ENCODE measurements around the gene GOLGA8T.
A peak's percentile ranks its signal among the peaks of the same experiment; 100 is the strongest.
"Not testable (repeated sequence)": the region's sequence is repeated elsewhere in the genome, so short reads cannot be mapped to it uniquely, and the experiment has no call there.

GOLGA8T gene, protein sequence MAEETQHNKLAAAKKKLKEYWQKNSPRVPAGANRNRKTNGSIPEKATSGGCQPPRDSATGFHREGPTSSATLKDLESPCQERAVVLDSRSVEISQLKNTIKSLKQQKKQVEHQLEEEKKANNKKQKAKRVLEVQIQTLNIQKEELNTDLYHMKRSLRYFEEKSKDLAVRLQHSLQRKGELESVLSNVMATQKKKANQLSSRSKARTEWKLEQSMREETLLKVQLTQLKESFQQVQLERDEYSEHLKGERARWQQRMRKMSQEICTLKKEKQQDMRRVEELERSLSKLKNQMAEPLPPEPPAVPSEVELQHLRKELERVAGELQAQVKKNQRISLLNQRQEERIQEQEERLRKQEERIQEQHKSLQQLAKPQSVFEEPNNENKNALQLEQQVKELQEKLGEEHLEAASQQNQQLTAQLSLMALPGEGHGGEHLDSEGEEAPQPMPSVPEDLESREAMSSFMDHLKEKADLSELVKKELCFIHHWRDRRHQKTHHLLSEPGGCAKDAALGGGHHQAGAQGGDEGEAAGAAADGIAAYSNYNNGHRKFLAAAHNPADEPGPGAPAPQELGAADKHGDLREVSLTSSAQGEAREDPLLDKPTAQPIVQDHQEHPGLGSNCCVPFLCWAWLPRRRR

DNA sequence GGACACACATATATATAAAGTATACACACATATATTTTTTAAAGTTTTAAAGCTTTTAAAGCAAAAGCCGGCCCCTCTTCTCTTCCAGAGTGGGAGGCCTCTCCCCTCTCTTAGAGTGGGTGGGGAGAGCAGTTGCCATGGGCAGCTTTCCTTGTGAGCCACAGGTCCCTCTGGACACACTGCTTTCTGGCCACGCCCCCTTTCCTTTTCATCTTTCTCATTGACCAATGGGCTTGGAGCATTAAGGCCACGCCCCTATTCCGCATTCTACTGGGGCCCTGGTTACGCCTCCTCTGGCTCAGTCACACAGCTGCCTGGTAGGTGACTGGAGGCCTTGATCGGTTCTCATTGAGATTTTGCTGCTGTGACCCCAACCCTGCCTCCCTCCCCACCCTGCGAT is at the start of gene GOLGA8T:
Gene GOLGA8T, plus strand, starts transcription at position 301 of the 400 bp plus-strand sequence. Its CDS starts 98 bp downstream, at position 399.
- not testable (repeated sequence) for H3K4me1 Mint-ChIP-seq, H3K4me3 Mint-ChIP-seq, H3K27ac Mint-ChIP-seq, ATAC-seq, H3K9me3 Mint-ChIP-seq, H3K27me3 Mint-ChIP-seq, H3K36me3 Mint-ChIP-seq

DNA sequence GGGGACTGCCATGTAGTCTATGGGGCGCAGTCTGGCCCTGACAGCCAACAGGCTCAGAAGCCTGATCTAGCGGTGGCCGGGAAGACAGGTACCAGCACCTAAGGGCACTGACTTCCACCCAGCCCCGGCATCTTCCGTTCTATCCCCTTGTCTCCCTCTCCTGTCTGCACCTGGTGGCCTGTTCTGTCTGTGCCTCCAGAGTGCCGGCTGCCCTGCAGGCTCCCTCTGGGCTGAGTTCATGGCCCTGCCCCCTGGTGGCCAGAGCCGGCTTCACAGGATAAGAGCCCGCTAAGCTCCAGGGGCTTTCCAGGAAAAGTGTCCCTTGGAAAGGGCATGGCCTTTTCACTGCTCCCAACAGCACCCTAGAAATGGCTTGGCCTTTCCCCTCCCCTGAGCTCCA is 37.0 kb upstream of the GOLGA8T start:
- not testable (repeated sequence) for H3K4me3 Mint-ChIP-seq, H3K27ac Mint-ChIP-seq, H3K36me3 Mint-ChIP-seq, H3K27me3 Mint-ChIP-seq, H3K4me1 Mint-ChIP-seq, H3K9me3 Mint-ChIP-seq
- ATAC-seq = peak; percentile 75

DNA sequence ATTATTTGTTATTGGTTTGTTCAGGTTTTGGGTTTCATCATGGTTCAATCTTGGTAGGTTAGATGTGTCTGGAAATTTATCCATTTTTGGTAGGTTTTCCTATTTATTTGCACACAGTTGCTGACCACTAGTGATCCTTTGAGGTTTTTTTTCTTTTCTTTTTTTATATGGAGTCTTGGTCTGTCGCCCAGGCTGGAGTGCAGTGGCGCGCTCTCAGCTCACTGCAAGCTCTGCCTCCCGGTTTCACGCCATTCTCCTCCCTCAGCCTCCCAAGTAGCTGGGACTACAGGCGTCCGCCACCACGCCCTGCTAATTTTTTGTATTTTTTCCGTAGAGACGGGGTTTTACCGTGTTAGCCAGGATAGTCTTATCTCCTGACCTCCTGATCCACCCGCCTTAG is 32.0 kb upstream of the GOLGA8T start:
- ATAC-seq, H3K9me3 Mint-ChIP-seq, H3K27ac Mint-ChIP-seq, H3K36me3 Mint-ChIP-seq, H3K4me1 Mint-ChIP-seq, H3K27me3 Mint-ChIP-seq, H3K4me3 Mint-ChIP-seq: not testable (repeated sequence)

DNA sequence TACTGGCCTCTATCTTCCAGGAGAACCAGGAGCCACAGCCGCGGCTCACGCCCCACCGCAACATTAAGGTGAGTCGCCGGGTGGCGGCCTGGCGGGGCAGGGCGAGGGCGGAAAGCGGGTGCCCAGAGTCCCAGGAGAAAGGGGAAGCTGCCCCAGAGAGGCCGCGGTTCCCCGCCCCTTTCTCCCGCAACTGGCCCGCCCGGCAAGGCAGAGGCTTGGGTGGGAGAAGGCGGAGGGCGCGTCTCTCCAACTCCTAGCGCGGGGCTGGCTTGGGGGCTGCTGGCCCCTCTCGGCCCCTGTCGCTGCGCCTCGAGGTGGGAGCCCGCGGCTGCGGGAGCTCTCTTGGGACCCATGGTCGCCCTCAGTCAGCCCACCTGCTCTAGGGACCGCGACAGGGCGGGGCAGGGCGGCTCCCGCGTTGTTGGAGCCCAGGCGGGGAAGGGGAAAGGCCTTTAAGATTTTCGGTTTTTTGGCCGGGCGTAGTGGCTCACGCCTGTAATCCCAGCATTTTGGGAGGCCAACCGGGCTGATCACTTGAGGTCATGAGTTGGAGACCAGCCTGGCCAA is 30.8 kb upstream of the GOLGA8T start:
- H3K36me3 Mint-ChIP-seq, H3K27ac Mint-ChIP-seq, H3K4me1 Mint-ChIP-seq, H3K4me3 Mint-ChIP-seq, H3K9me3 Mint-ChIP-seq, H3K27me3 Mint-ChIP-seq: not testable (repeated sequence)
- ATAC-seq = peak; percentile 76

DNA sequence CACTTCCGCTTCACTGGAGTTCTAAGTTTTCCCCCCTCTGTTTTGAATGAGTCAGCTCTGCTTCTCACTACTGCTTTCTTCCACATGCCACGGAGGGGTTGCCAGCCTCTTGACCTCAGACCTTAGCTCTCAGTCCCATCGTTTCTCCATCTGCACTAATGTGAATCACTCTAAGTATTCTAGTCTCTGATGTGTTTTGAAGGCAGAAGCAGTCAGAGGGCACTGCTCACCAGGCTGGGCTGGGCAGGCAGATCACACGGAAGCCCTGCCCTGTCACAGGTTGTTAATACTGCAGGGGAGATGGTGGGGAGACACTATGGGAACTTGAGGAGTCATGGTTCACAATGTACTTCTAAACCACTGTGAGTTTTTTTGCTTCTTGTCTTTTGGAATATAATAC is 24.3 kb upstream of the GOLGA8T start:
- not testable (repeated sequence) for H3K36me3 Mint-ChIP-seq, ATAC-seq, H3K27me3 Mint-ChIP-seq, H3K9me3 Mint-ChIP-seq, H3K4me1 Mint-ChIP-seq, H3K27ac Mint-ChIP-seq, H3K4me3 Mint-ChIP-seq

DNA sequence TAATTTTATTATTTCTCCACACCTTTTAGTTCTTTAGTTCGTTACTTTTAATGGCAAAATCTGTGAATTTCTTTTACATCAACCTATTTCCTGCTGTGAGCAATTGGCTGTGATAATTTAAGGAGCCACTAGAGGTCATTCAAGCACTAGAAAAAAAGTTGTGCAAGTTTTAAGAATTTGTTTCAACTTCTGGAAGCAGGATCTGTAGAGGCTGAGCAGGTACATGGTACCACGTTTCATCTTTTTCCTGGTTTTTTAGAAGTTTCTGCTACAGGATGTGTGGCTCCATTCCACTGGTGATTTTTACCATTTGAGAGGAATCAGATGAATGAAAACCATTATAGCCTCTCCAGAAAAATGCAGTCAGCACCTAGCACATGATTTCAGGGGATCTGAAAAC is 4.8 kb upstream of the GOLGA8T start:
- H3K36me3 Mint-ChIP-seq, H3K4me1 Mint-ChIP-seq, H3K4me3 Mint-ChIP-seq, ATAC-seq, H3K9me3 Mint-ChIP-seq, H3K27me3 Mint-ChIP-seq, H3K27ac Mint-ChIP-seq: not testable (repeated sequence)

DNA sequence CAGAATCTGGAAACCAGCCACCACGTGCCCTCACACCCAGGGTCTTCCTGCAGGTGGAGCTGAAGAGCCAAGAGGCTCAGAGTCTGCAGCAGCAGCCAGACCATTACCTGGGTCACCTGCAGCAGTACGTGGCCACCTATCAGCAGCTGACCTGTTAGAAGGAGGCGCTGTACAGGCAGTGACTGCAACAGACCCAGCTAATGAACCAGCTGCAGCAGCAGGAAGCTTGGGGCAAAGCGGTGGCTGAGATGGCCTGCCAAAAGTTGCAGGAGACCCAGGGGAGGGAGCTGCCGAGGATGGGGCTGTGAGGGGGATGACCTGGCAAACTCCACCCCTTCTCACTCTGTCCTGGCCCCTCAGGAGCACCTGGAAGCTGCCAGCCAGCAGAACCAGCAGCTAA is 8.4 kb downstream of the GOLGA8T start:
- not testable (repeated sequence) for H3K27me3 Mint-ChIP-seq, H3K4me1 Mint-ChIP-seq, ATAC-seq, H3K27ac Mint-ChIP-seq, H3K36me3 Mint-ChIP-seq, H3K4me3 Mint-ChIP-seq, H3K9me3 Mint-ChIP-seq

DNA sequence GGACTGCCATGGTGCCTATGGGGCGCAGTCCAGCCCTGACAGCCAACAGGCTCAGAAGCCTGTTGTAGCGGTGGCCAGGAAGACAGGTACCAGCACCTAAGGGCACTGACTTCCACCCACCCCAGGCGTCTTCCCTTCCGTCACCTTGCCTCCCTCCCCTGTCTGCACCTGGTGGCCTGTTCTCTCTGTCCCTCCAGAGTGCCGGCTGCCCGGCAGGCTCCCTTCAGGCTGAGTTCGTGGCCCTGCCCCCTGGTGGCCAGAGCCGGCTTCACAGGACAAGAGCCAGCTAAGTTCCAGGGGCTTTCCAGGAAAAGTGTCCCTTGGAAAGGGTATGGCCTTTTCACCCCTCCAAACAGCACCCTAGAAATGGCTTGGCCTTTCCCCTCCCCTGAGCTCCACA is 15.0 kb downstream of the GOLGA8T start:
- H3K4me3 Mint-ChIP-seq, H3K27me3 Mint-ChIP-seq, ATAC-seq, H3K4me1 Mint-ChIP-seq, H3K36me3 Mint-ChIP-seq, H3K9me3 Mint-ChIP-seq, H3K27ac Mint-ChIP-seq: not testable (repeated sequence)

DNA sequence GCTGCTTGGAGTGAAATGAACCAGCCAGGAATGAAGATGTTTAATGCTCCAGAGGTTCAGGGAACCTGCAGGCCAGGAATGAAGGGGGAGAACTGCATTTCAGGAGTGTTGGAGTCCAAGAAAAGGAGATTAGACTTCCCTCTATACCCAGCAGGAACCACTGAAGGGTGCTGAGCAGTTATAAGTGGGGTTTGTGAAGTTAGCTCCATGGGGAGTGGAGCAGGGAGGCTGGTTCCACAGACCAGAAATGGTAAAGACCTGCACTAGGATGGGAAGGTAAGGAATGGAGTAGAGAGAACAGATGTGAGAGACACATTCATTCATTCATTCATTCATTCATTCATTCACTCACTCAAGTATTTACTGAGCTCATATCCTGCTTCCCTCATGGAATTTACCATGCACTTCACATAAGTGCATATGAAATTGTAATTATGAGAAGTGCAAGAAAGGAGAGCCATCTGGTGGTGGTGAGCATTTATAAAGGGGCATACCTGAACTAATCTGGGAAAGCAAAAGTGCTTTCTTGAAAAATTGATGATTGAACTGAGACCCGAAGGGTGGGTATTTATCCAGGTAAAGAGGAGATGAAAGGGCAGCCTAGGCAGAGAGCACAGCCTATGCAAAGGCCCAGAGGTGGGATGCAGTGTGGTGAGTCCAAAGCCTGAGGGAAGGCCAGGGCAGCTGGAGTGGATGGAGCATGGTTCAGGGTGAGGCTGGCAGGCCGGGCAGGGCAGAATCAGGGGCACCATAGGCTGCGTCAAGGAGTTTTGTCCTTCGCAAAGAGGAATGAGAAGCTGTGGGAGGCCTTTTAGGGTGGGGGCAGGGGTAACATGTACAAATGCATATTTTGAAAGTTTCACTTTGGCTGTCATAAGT is 27.9 kb downstream of the GOLGA8T start:
- not testable (repeated sequence) for H3K9me3 Mint-ChIP-seq, H3K4me1 Mint-ChIP-seq, H3K27me3 Mint-ChIP-seq, H3K4me3 Mint-ChIP-seq, ATAC-seq, H3K36me3 Mint-ChIP-seq, H3K27ac Mint-ChIP-seq

DNA sequence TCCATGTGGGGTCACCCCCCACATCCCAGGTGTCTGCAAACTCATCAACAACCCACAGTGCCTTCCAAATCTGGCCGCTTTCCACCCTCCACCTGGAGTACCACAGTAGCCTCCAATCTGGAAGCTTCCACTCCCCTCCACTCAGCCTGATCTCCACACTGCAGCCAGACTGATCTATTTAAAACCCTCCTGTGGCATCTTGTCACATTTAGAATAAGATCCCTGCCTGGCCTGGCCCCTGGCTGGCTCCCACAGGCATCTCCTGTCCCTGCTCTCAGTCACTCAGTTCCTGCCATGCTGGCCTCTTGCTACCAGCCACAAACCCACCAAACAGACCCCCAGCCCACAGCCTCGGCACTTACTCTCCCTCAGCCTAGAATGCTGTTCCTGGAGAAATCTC is 28.9 kb downstream of the GOLGA8T start:
- not testable (repeated sequence) for H3K36me3 Mint-ChIP-seq, ATAC-seq, H3K27ac Mint-ChIP-seq, H3K4me3 Mint-ChIP-seq, H3K27me3 Mint-ChIP-seq, H3K4me1 Mint-ChIP-seq, H3K9me3 Mint-ChIP-seq

DNA sequence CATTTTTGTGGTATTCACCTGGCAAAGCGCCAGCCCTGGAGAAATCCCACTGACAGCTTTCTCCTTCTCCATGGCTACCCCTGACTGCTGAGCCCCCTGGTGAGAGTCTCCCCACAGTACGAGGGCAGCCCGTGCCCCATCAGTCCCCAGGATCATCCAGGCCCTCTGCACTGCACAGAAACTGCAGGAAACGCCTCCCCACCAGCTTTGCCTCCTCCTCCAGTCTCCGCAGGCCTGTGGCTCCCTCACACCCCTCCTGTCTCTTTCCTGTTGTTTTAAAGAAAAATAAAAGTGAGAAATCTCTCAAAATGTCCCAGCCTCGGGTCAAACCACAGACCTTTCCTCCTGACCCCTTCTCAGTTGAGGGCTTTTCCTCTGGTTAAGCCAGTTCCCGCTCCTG is 29.4 kb downstream of the GOLGA8T start:
- not testable (repeated sequence) for H3K36me3 Mint-ChIP-seq, H3K27me3 Mint-ChIP-seq, ATAC-seq, H3K4me3 Mint-ChIP-seq, H3K9me3 Mint-ChIP-seq, H3K27ac Mint-ChIP-seq, H3K4me1 Mint-ChIP-seq

DNA sequence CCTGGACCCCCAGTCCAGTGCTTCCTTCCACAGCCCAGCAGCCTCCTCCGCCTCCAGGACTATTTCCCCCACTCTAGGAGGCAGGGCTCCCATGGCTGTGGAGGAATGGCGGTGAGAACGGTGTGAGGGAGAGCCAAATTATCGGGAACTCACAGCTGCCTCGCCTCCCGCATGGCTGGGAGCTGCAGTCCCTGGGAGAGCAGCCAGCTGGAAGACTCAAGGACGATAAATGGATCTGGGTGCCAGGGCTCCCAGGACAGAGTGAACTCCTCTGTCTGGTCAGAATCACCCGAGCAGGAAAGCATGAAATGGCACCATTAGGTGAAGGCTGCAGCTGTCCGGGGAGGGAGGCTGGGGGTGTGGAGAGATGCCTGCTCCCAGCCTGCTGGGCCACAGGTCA is 32.6 kb downstream of the GOLGA8T start:
- H3K27me3 Mint-ChIP-seq, H3K36me3 Mint-ChIP-seq, ATAC-seq, H3K9me3 Mint-ChIP-seq, H3K4me3 Mint-ChIP-seq, H3K27ac Mint-ChIP-seq, H3K4me1 Mint-ChIP-seq: not testable (repeated sequence)

DNA sequence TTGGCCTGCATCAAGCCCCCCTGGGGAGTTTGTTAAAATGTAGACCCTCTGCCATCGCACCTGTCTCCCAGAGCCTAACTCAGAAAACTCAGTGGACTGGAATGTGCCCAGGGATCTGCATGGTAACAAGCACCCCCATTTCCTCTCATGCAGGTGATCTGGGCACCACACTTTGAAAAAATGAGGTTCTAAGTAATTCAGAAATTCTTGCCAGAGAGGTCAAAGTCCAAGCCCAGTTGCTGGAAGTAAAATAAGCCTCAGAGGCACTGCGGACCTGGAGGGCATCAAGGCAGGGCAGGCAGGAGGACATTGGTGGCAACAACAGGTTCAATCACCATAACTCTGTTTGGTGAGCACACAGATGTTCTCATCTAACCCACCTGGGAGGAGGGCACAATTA is 33.0 kb downstream of the GOLGA8T start:
- H3K4me3 Mint-ChIP-seq, H3K27ac Mint-ChIP-seq, H3K4me1 Mint-ChIP-seq, ATAC-seq, H3K9me3 Mint-ChIP-seq, H3K27me3 Mint-ChIP-seq, H3K36me3 Mint-ChIP-seq: not testable (repeated sequence)

DNA sequence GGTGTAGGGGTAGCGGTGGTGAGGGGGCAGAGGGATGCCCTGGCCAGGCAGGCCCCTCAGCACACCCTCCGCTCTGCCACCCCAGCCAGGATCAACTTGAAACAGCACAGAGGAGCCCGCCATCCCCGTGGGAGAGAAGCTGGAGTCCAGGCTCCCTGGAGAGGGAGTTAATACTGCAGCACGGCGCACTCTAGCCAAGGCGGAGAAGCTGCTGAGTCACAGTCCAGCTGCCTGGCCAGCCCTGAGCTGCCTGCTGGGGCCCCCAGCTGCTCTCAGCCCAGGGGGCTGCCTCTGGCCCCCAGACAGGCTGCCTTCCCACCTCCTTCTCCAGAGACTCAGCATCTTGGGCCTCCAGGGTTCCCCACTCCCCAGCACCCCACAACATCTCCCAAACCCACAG is 36.6 kb downstream of the GOLGA8T start:
- H3K4me1 Mint-ChIP-seq, ATAC-seq, H3K9me3 Mint-ChIP-seq, H3K27me3 Mint-ChIP-seq, H3K27ac Mint-ChIP-seq, H3K4me3 Mint-ChIP-seq, H3K36me3 Mint-ChIP-seq: not testable (repeated sequence)

DNA sequence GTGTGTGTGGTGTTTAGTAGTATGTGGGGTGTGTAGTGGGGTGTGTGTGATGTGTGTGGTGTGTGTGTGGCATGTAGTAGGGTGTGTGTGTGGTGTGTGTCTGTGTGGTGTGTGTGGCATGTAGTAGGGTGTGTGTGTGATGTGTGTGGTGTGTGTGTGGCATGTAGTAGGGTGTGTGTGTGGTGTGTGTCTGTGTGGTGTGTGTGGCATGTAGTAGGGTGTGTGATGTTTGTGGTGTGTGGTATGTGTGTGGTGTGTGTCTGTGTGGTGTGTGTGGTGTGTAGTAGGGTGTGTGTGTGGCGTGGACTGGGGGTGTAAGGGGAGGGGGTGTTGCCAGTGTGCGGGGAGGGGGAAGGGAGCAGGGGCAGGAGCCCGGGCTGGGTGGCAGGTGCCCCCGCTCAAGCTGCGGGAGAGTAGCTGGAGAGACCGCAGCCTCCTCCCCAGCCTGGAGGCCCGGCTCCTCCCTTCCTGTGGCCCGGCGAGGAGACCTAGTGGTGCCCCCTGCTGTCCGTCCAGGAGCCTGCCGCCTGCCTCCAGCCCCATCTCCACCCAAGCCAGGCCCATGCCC is 38.3 kb downstream of the GOLGA8T start:
- H3K4me3 Mint-ChIP-seq, H3K36me3 Mint-ChIP-seq, H3K4me1 Mint-ChIP-seq, H3K9me3 Mint-ChIP-seq, H3K27ac Mint-ChIP-seq, H3K27me3 Mint-ChIP-seq: not testable (repeated sequence)
- peak; percentile 44 for ATAC-seq
